Trophoblast cell (in vitro differentiated cells and primary cell): ENCODE data around the gene DDRGK1. TPM values are rescaled to one million over a fixed set of nuclear protein-coding genes. Genes with fewer than 3 reads are reported as not detected.

Source experiments
- DNase-seq, 2 donors: peaks; one replicate each; pipeline ENCODE4 v3.0.0-alpha.2; 2016
- H2AFZ ChIP-seq: 2 replicates; pipeline ENCODE4 v1.6.1; 2013; ENCODE audit warnings: low read length, moderate library complexity, mild to moderate bottlenecking; ENCODE audit not compliant: insufficient read depth, poor library complexity
- H2AK5ac ChIP-seq: 2 replicates; pipeline ENCODE4 v1.6.1; 2013; ENCODE audit warnings: mild to moderate bottlenecking, low read length
- H2BK120ac ChIP-seq: 2 replicates; pipeline ENCODE4 v1.6.1; 2013; ENCODE audit warnings: low read length, mild to moderate bottlenecking, moderate library complexity; ENCODE audit not compliant: insufficient read depth, poor library complexity
- H2BK12ac ChIP-seq: 2 replicates; pipeline ENCODE4 v1.6.1; 2013; ENCODE audit warnings: mild to moderate bottlenecking, low read length, moderate library complexity
- H2BK5ac ChIP-seq: 2 replicates; pipeline ENCODE4 v1.6.1; 2013; ENCODE audit warnings: low read length, low read depth, moderate library complexity, mild to moderate bottlenecking; ENCODE audit not compliant: poor library complexity
- H3K14ac ChIP-seq: 2 replicates; pipeline ENCODE4 v1.6.1; 2013; ENCODE audit warnings: mild to moderate bottlenecking, low read length
- H3K18ac ChIP-seq: 2 replicates; pipeline ENCODE4 v1.6.1; 2013; ENCODE audit warnings: mild to moderate bottlenecking, low read length
- H3K23ac ChIP-seq: 2 replicates; pipeline ENCODE4 v1.6.1; 2013; ENCODE audit warnings: low read length
- H3K27ac ChIP-seq: 2 replicates; pipeline ENCODE4 v1.5.1; 2013; ENCODE audit warnings: low read depth, mild to moderate bottlenecking, inconsistent platforms, low read length, moderate library complexity
- H3K27me3 ChIP-seq: 2 replicates; pipeline ENCODE4 v1.6.1; 2013; ENCODE audit warnings: inconsistent platforms, mild to moderate bottlenecking, low read length, moderate library complexity; ENCODE audit not compliant: insufficient read depth
- H3K36me3 ChIP-seq, 2 experiments: 1 replicate in 1 of 2; 2 replicates in 1 of 2; pipeline ENCODE4 v1.6.1; 2013; ENCODE audit warnings: low read length in 2 of 2, mild to moderate bottlenecking in 2 of 2, moderate library complexity in 1 of 2; ENCODE audit not compliant: insufficient read depth in 2 of 2, control insufficient read depth in 1 of 2
- H3K4ac ChIP-seq: 2 replicates; pipeline ENCODE4 v1.6.1; 2013; ENCODE audit warnings: low read depth, mild to moderate bottlenecking, low read length, moderate library complexity
- H3K4me1 ChIP-seq, 2 experiments: 1 replicate in 1 of 2; 2 replicates in 1 of 2; pipeline ENCODE4 v1.6.1; 2013; ENCODE audit warnings: low read length in 2 of 2, mild to moderate bottlenecking in 2 of 2, moderate library complexity in 1 of 2; ENCODE audit not compliant: insufficient read depth in 2 of 2, control insufficient read depth in 1 of 2
- H3K4me2 ChIP-seq: 2 replicates; pipeline ENCODE4 v1.6.1; 2013; ENCODE audit warnings: inconsistent platforms, mild to moderate bottlenecking, low read length, moderate library complexity
- H3K4me3 ChIP-seq: 2 replicates; pipeline ENCODE4 v1.5.1; 2013; ENCODE audit warnings: mild to moderate bottlenecking, low read depth, low read length, inconsistent platforms
- H3K79me1 ChIP-seq: one replicate; pipeline ENCODE4 v1.6.1; 2013; ENCODE audit warnings: low read length
- H3K79me2 ChIP-seq: 2 replicates; pipeline ENCODE4 v1.6.1; 2013; ENCODE audit warnings: low read length, mild to moderate bottlenecking; ENCODE audit not compliant: control insufficient read depth, insufficient read depth, poor library complexity
- H3K9ac ChIP-seq: 2 replicates; pipeline ENCODE4 v1.6.1; 2013; ENCODE audit warnings: mild to moderate bottlenecking, low read length
- H3K9me3 ChIP-seq: 2 replicates; pipeline ENCODE4 v1.6.1; 2013; ENCODE audit warnings: low read depth, mild to moderate bottlenecking, control low read depth, inconsistent platforms, low read length; ENCODE audit not compliant: insufficient read depth
- H4K12ac ChIP-seq: 2 replicates; pipeline ENCODE4 v1.6.1; 2013; ENCODE audit warnings: low read depth, mild to moderate bottlenecking, low read length, moderate library complexity
- H4K8ac ChIP-seq: 2 replicates; pipeline ENCODE4 v1.6.1; 2013; ENCODE audit warnings: low read depth, mild to moderate bottlenecking, low read length, moderate library complexity
- H4K91ac ChIP-seq: one replicate; pipeline ENCODE4 v1.6.1; 2013; ENCODE audit warnings: low read depth, mild to moderate bottlenecking, low read length, moderate library complexity
- WGBS: extraction: QIAGEN DNeasy Blood & Tissue Kit; methylation state at CpG from one replicate; pipeline ENCODE4 v1.1.7; 2013; ENCODE audit warnings: missing lambda C conversion rate; ENCODE audit not compliant: insufficient read length, insufficient coverage; ENCODE audit errors: extremely low coverage; 5-methylcytosine and 5-hydroxymethylcytosine counted together
- polyA plus RNA-seq: library from polyadenylated mRNA; stranded (reverse); fragments of 200-250 nt; gene quantifications from 2 replicates; pipeline ENCODE4 v1.2.3, GENCODE V29; 2013

Gene DDRGK1
- 43.7 and 45.6 TPM in 2 replicates for polyA plus RNA-seq

GRCh38 chr20:3204124-3204794, at the start of gene DDRGK1:
DDRGK1 (minus strand) TSS chr20:3204682; CDS start chr20:3204627, 55 bp downstream.
- Histone ChIP-seq H4K8ac (peak within 1 kb of the TSS; percentile 100), H3K9ac (peak within 1 kb of the TSS; percentile 81), H2AK5ac (peak within 1 kb of the TSS; percentile 91), H3K79me2 (peaks cover 22% of the 10 kb centered on the region), H3K18ac (peak within 1 kb of the TSS; percentile 99), H4K12ac (peak within 1 kb of the TSS; percentile 100), H3K36me3 (peaks cover 17 to 22% of the 10 kb centered on the region in 2 experiments), H3K4me2 (peak within 1 kb of the TSS; percentile 71), H4K91ac (peak within 1 kb of the TSS; percentile 92), H3K27ac (peak within 1 kb of the TSS; percentile 95), H2BK12ac (peak within 1 kb of the TSS; percentile 54), H3K4ac (peak within 1 kb of the TSS; percentile 97), H3K27me3 (no peaks in the 10 kb centered on the region), H2BK120ac (peak within 1 kb of the TSS; percentile 80), H3K23ac (no peak within 1 kb of the TSS), H3K4me1 (peaks cover 9 to 12% of the 10 kb centered on the region in 2 experiments), H3K4me3 (peak within 1 kb of the TSS; percentile 82), H2BK5ac (peak within 1 kb of the TSS; percentile 97), H2AFZ (peak within 1 kb of the TSS; percentile 96), H3K14ac (peak within 1 kb of the TSS; percentile 97), H3K9me3 (no peaks in the 10 kb centered on the region), H3K79me1 (peaks cover 15% of the 10 kb centered on the region)
- no CpG with 5 or more reads among the region's 48 CpGs for WGBS
- peak; percentile 78 to 90 for DNase-seq

- no peak overlapping the region for H3K23ac ChIP-seq
- H3K9me3 ChIP-seq: no peaks in the 10 kb centered on the region
- no peaks in the 10 kb centered on the region for H3K79me1 ChIP-seq
- H3K4ac ChIP-seq: no peak overlapping the region
- no peak overlapping the region for H4K8ac ChIP-seq
- H3K27me3 ChIP-seq: peaks cover 15% of the 10 kb centered on the region
- no peak overlapping the region for H4K12ac ChIP-seq
- H2BK120ac ChIP-seq: no peak overlapping the region
- peaks cover 27% of the 10 kb centered on the region in 2 experiments for H3K36me3 ChIP-seq
- H2BK5ac ChIP-seq: no peak overlapping the region
- H2AFZ ChIP-seq: no peak overlapping the region
- H3K9ac ChIP-seq: no peak overlapping the region
- no peak overlapping the region for H2AK5ac ChIP-seq
- H3K79me2 ChIP-seq: no peaks in the 10 kb centered on the region
- WGBS: no CpG with 5 or more reads among the region's 8 CpGs
- no peak overlapping the region for H2BK12ac ChIP-seq
- no peak overlapping the region for H3K18ac ChIP-seq
- DNase-seq: no peak
- H3K27ac ChIP-seq: no peak overlapping the region
- H3K4me2 ChIP-seq: no peak overlapping the region
- H3K14ac ChIP-seq: no peak overlapping the region
- peaks cover 0 to 7% of the 10 kb centered on the region in 2 experiments for H3K4me1 ChIP-seq
- no peak overlapping the region for H3K4me3 ChIP-seq
- H4K91ac ChIP-seq: no peak overlapping the region
Measured at GRCh38 chr20:3251806-3252205, 47.3 kb upstream of the DDRGK1 start.

DNA sequence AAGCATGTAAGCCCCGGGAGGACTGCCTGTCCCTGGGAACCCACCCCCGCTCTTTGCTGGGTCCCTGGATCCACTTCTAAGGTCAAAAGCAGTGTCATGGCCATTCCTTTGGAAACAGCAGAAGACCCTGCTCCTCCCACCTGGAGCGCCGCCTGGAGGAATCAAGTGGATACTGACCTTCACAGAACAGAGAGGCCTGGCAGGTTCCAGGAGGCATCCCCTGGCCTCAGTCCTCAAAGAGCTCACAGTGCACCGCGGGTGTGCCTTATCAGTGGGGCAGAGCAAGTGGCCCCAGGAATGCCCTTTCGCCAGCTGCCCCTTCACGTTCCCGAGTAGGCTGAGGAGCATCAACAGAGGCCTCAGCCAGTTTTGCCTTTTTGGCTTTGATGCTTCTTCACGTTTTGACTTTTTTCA, 45.6 kb upstream of the DDRGK1 start:
- Histone ChIP-seq H3K4me1 (peaks cover 0 to 7% of the 10 kb centered on the region in 2 experiments), H3K9ac (no peak overlapping the region), H4K91ac (no peak overlapping the region), H3K9me3 (no peaks in the 10 kb centered on the region), H3K79me1 (no peaks in the 10 kb centered on the region), H3K27me3 (peaks cover 15% of the 10 kb centered on the region), H3K4ac (no peak overlapping the region), H3K14ac (no peak overlapping the region), H2AFZ (no peak overlapping the region), H3K18ac (no peak overlapping the region), H4K8ac (no peak overlapping the region), H2BK5ac (no peak overlapping the region), H3K36me3 (peaks cover 18 to 19% of the 10 kb centered on the region in 2 experiments), H2BK120ac (no peak overlapping the region), H3K4me2 (no peak overlapping the region), H3K79me2 (no peaks in the 10 kb centered on the region), H4K12ac (no peak overlapping the region), H3K27ac (no peak overlapping the region), H3K4me3 (no peak overlapping the region), H3K23ac (no peak overlapping the region), H2AK5ac (no peak overlapping the region), H2BK12ac (no peak overlapping the region)
- no CpG with 5 or more reads among the region's 10 CpGs for WGBS
- peak in 1 of 2 donors; percentile 43 for DNase-seq

DNA sequence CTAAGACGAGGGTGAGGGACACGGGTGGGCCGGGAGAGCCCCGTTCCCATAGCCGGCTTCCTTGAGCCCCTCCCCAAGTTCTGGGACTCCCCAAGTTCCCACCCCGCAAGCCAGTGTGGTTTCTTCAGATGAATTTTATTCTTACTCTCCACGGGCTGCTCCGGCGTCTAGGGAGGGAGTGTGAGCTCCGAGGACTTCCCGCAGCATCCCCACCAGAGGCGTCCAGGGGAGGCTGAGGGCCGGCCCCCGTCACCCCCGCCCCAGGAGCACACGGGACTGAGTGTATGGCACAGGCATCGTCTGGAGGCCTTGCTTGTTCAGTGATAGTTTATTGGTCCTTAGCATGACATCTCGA, 44.5 kb upstream of the DDRGK1 start:
- Histone ChIP-seq H3K36me3 (peaks cover 11 to 12% of the 10 kb centered on the region in 2 experiments), H2AK5ac (no peak overlapping the region), H3K4ac (no peak overlapping the region), H4K8ac (no peak overlapping the region), H3K4me3 (no peak overlapping the region), H3K27ac (no peak overlapping the region), H3K79me2 (no peaks in the 10 kb centered on the region), H2AFZ (no peak overlapping the region), H3K14ac (no peak overlapping the region), H3K79me1 (no peaks in the 10 kb centered on the region), H2BK120ac (no peak overlapping the region), H3K9me3 (no peaks in the 10 kb centered on the region), H3K4me1 (peaks cover 0 to 7% of the 10 kb centered on the region in 2 experiments), H4K91ac (no peak overlapping the region), H2BK5ac (no peak overlapping the region), H3K18ac (no peak overlapping the region), H3K23ac (no peak overlapping the region), H3K27me3 (peaks cover 15% of the 10 kb centered on the region), H3K9ac (no peak overlapping the region), H2BK12ac (no peak overlapping the region), H3K4me2 (peak overlapping the region; percentile 54), H4K12ac (no peak overlapping the region)
- WGBS: no CpG with 5 or more reads among the region's 18 CpGs
- no peak for DNase-seq
